HG02678 (cell line): ENCODE data around the gene PLK1.
A peak's percentile ranks its signal among the peaks of the same experiment; 100 is the strongest.
"Not testable (repeated sequence)": the region's sequence is repeated elsewhere in the genome, so short reads cannot be mapped to it uniquely, and the experiment has no call there.

ENCODE experiments used
- ATAC-seq: cut with Tn5 transposase; IDR thresholded peaks from one replicate; pipeline ENCODE4 v1.9.1; 2021; ENCODE audit warnings: mild to moderate bottlenecking, moderate library complexity; ENCODE audit not compliant: unreplicated experiment

PLK1 gene

GRCh38 chr16:23678430-23679273 lies at the start of gene PLK1:
Gene PLK1, plus strand, starts transcription at chr16:23678889. Its CDS starts 44 bp downstream, at chr16:23678933.
- peak; percentile 83 for ATAC-seq

GRCh38 chr16:23629516-23629915 lies 49.2 kb upstream of the PLK1 start:
- no peak for ATAC-seq

- not testable (repeated sequence) for ATAC-seq
These were observed 46.8 kb upstream of the PLK1 start for GRCh38 chr16:23631874-23632273.

GRCh38 chr16:23634461-23635036 lies 44.1 kb upstream of the PLK1 start:
- ATAC-seq, result no peak

DNA sequence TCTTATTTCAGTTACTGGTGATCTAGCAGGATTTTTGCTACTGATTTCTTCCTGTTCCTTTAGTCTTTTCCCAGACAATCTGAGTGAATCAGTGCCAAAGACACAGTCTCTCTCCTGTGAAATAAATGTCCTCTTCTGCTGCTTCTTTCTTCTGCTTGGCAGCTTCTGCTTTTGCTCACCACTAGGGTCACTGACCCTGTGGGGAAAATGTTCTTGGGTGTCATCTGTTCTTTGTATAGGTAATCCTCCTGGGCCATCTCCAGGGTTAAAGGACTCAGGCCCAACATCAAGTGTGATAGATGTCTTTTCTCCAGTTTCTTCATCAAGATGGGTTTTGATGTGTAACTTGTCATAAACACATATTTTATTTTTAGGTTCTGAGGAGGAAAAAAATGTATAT lies 42.7 kb upstream of the PLK1 start:
- ATAC-seq, result no peak

DNA sequence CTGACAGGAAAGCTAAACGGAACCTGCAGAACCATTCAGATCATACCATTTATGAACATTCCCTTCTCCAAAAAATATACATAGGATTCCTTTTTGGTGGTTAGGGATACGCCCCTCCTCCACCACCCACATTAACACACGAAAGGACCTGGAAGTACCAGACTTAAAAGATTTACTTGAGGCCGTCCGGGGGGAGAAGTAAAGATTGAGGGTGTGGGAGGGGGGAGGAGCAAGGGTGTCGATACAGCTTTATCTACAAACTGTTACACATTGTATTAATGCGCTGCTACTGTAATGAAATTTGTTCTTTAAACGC lies 38.1 kb upstream of the PLK1 start:
- no peak for ATAC-seq

DNA sequence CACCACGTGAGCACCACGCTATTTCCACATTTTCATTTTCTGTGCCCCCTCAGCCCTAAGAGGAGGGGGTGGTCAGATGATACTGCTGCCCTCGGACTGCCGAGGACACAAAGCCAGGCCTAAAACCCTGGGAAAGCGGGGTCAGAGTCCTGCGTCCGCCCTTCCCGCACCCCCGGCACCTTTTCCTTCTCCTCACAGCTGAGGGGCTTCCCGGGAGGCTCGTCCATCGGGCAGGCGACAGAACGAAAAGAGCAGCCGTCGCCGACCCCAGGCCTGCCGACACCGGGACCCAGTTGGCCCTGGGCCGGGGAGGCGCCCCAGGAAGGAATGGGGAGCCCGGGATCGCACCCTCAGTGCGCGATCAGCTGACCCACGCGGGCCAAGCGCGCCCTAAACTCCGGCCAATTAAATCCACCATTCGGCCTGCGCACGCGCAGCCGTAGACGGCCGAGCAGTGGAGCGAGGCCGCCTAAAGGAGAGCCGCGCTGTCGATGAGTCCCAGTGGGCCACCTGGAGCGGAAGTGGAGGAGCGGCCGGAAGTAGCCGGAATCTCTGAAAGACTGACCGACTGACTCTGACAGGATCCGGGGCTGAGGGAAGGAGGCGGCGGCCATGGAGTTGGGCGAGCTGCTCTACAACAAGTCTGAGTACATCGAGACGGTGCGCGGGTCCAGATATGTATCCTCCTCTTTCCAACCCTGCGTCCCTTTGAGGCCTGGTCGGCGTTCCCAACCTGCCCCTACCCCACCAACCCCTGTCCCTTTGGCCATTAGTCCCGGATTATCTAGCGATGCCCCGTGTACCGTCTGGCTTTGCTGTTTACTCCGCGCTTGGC lies 37.5 kb upstream of the PLK1 start, which contains the start of the genes DCTN5 and PALB2:
Gene DCTN5 (plus strand): TSS at position 536 of the 835 bp plus-strand sequence. CDS start 77 bp downstream, at position 613.
Gene PALB2 (minus strand): TSS at position 380 of the 835 bp plus-strand sequence. CDS start 153 bp downstream, at position 227.
- ATAC-seq, result peak; percentile 97

DNA sequence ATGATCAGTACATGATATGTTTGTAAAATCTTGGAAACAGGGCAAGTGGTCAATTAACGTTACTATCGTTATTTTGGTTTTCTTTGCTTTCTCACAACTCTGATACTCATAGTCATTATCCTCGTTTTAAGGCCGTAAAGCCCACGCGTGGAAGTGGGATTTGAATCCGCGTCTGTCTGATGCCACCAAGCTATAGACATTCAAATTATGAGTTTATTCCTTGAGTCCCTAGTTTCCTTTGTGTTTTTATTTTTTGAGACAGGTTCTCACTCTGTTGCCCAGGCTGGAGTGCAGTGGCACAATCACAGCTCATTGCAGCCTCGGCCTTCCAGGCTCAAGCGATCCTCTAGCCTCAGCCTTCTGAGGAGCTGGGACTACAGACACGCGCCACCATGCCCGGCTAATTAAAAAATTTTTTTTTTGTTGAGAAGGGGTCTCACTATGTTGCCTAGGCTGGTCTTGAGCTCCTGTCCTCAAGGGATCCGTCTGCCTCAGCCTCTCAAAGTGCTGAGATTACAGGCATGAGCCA lies 36.4 kb upstream of the PLK1 start:
- no peak for ATAC-seq

DNA sequence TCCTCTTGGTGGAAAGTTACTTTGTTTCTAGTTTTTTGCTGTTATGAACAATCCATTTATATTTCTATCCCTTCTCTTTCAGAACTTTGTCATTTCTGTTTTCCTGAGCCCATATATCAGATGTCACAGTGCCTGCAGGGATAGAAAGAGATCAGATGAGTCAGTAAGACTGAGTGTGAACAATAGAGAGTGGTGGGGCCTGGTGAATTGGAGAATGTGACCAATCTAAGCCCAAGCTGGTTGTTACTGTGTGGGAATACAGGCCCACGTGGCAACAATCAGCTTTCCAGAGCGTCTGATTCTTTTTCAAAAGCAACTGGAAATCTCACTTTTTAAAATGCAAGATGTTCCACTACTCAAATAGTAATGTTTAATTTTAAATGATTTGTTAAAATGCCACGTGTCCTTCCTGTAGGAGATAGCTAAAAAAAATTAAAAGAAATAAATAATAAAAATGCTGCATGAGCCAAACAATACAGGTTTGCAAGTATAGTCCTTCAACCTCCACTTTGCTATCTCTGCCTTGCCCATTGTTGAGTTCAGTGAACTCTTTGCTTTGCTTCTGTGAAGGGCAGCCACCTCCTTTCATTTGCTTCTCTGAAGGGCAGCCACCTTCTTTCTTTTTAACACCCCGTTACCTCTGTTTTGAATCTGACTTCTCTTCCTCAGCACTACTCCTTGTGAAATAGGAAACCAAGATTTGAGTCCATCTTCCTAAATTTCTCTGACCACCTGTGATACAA lies 27.8 kb upstream of the PLK1 start:
- no peak for ATAC-seq

GRCh38 chr16:23651943-23652468 lies 26.7 kb upstream of the PLK1 start:
- ATAC-seq, result no peak

GRCh38 chr16:23663918-23664317 lies 14.8 kb upstream of the PLK1 start:
- no peak for ATAC-seq

- ATAC-seq, result no peak
These were observed 11.9 kb upstream of the PLK1 start for GRCh38 chr16:23666571-23667354.

DNA sequence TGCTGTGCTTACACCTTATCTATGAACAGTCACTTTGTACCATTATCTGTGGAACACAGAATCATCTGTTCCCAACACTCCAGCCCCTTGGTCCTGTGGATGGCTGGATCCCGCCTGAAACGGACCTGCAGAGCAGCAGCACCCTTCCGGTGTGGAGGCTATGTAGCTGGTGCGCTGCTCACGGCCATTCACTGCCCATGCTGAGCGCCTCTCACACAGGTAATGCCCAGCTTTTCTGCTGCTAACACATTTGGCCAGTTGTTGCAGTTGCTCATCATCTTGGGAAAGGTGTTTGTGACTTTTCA lies 11.4 kb upstream of the PLK1 start:
- ATAC-seq, result no peak

DNA sequence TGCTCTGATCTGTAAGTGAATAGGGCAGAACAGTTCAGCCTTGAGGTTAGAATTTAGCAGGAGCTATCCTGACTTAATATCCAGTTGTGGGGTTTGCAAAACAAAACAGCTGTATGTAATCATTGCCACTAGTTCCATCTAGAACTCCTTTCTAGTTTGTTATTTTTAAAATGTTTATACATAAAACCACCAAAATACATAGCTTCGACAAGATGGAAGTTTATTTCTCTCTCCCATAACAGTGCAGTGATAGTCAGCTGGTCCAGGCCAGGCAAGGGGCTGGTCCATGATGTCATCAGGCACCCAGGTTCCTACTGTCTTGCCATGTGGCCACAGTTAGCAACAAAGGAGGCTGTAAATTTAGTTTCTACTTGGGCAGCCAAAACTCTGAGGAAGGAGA lies 10.5 kb upstream of the PLK1 start:
- no peak for ATAC-seq

DNA sequence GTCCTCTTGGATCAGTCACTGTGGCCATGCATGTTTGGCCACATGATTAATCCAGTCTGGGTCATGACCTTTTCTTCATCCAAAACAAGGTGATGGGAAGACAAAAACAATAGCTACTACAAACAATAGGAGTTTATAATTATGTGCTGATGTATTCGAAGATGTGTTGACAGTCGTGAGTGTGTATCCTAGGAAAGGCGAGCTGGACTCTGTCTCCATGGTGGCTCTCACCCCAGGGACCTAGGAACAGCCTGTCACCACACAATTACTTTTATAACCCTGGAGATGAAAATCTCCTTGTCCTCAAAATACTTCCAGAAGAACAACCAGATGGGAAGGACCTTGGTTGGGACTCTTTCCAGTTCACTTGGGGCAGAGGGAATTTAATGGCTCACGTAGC lies 9.8 kb upstream of the PLK1 start:
- no peak for ATAC-seq

GRCh38 chr16:23670137-23670776 lies 8.4 kb upstream of the PLK1 start:
- peak; percentile 98 for ATAC-seq

DNA sequence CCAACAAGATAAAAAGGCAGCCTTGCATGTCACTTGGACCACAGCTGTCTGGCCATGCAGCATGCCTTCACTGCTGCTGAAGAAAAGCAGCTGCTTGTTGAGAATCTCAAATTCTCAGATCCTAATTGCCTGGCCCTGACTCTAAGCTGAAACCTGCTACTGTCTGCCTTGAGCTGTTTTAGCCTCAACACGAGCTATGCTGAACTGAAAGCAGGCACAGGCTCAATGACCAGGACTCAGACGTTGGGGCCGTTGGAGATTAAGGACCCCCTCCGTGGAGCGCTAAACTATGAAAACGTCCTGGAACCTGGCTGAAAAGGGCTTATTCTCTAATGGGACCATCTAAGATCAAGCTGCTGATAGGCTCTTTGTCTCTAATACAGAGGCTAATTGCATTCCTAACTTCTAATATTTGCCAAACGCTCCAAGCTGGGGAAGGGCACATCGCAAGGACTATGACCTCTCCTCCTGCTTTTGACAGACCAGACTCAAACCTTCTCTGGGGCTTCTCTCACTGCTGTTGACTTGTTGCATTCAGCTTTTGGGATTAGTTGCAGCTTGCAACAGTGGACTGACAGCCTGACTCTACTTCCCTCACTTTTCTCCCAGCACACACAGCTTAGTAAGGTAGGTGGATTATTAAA lies 4.6 kb upstream of the PLK1 start:
- ATAC-seq, result no peak

- no peak for ATAC-seq
These were observed 1.7 kb upstream of the PLK1 start for GRCh38 chr16:23676924-23677480.
